Erythroblast (primary cell): Measurements from ENCODE around the gene WDR93.

ENCODE experiments used
- DNase-seq, 2 experiments: peaks; one replicate each; lab custom pipeline; 2025; lab: John Stamatoyannopoulos, UW
- GATA1 ChIP-seq: IDR thresholded peaks from 2 replicates; pipeline ENCODE4 v1.6.1; 2011; ENCODE audit warnings: low read depth, mild to moderate bottlenecking, control low read depth, low read length, moderate library complexity
- POLR2A ChIP-seq: IDR thresholded peaks from 2 replicates; pipeline ENCODE4 v1.6.1; 2011; ENCODE audit warnings: mild to moderate bottlenecking, low read length

The WDR93 gene

GRCh38 chr15:89735773-89736172 is 45.2 kb downstream of the WDR93 start:
- TF ChIP-seq POLR2A (no peak), GATA1 (no peak)
- DNase-seq = no peak

DNA sequence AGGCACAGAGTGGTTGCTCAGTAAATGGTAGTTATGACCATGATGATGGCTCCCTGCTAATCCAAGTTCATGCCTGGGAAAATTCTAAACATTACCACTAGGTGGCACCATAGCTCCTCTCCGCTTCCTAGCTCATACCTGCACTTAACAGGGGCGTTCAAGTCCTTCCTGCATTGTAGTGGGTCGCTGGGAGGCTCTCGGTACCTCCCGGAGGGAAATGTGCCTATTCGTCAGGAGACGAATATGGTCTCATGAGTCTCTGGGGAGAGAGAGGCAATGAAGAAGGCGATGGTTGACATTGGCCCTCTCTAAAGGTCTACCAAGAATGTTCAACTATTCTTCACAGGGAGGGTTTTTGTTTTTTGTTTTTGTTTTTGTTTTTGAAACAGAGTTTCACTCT is 49.5 kb downstream of the WDR93 start:
- peak; percentile 66 to 83 for DNase-seq
- TF ChIP-seq GATA1 (no peak), POLR2A (no peak)

DNA sequence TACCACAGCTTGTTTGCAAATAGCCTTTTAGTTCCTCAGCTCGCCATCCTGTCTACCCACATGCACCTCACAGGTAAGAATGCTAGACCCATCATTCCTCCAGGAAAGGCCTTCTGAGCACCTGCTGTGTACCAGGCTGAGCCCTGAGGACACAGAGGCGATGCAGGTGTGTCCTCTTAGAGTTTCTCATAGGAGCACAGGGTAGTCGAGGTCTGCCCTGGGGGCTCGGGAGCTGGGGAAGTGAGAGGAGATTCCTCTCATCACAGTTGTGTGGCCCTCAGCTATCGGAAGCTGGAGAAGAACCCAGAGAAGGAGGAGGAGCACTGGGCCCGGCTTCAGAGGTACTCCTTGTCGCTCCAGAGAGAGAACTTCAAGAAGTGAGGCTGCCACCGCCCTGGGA is 52.4 kb downstream of the WDR93 start:
- DNase-seq = no peak
- no peak for TF ChIP-seq GATA1
- TF ChIP-seq POLR2A = no peak

- DNase-seq = no peak
- TF ChIP-seq POLR2A (no peak), GATA1 (no peak)
Observed at GRCh38 chr15:89743594-89743993, 53.0 kb downstream of the WDR93 start.

- no peak for TF ChIP-seq GATA1
- no peak for DNase-seq
Observed at GRCh38 chr15:89745131-89745530, 54.5 kb downstream of the WDR93 start.

DNA sequence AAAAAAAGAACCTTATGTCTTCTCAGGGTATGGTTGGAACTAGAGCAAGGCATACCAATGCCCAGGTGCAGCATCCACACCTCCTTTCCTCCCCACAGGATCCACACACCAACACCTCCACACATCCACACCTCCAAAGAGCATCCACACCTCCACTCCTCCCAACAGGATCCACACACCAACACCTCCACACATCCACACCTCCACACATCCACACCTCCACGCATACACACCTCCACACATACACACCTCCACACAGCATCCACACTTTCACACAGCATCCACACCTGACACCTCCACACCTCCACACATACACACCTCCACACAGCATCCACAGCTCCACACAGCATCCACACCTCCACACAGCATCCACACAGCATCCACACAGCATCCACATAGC is 55.2 kb downstream of the WDR93 start:
- no peak for DNase-seq
- TF ChIP-seq POLR2A = no peak
- no peak for TF ChIP-seq GATA1

DNA sequence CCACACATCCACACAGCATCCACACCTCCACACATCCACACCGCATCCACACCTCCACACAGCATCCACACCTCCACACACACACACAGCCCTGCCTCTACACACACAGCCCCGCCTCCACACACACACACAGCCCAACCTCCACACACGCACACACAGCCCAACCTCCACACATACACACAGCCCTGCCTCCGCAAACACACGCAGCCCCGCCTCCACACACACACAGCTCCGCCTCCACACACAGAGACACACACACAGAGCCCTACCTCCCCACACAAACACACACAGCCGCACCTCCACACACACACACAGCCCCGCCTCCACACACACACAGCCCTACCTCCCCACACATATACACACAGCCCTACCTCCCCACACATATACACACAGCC is 55.8 kb downstream of the WDR93 start:
- no peak for DNase-seq
- TF ChIP-seq GATA1 = no peak
- TF ChIP-seq POLR2A = no peak

DNA sequence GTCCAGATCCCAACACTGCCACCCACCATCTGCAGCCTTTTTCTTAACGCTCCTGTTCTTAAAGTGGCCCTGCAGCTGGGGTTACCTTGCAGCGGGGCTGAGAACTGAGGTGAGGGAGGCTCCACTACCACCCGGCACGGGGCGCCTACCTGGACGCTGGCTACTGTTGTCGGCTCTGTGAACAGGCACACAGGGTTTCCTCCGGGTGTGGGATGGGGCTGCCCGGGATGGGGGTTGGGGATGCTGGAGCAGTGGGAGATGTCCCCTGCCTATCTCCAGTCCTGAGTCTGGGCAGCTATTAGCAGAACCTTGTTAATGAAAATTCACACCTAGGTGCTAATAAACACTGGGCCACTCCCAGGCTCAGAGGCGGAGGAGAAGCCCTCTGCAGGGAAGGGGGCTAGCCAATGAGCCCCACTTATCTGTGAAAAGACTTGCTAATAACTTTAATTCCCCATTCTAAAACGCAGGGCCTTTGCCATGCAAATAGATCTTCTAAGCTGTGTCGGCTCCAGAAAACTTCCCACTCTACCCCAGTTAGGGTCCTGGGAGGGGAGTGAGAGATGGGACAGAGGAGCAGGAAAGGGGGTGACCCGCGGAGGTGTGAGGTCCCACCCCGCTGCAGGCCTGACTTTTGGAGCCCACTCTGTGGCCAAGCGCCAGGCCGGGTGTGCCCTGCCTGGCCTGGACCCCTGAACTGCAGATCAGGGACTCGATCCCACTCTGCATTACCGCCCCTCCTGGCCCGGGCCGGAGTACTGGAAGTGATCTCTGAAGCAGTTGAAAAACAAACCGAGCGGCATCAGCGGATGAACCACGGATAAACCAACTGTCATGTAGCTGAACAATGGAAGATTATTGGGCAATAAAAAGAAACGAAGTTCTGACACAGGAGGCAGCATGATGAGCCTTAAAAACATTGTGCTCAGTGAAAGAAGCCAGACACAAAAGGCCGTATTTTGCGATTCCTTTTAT is 57.4 kb downstream of the WDR93 start:
- TF ChIP-seq GATA1 (no peak), POLR2A (no peak)

GRCh38 chr15:89749054-89749453 is 58.4 kb downstream of the WDR93 start:
- TF ChIP-seq POLR2A (no peak), GATA1 (no peak)
- no peak for DNase-seq

More for the DNA sequence above, 57.4 kb downstream of the WDR93 start:
- no peak for DNase-seq

GRCh38 chr15:89749526-89749925 is 58.9 kb downstream of the WDR93 start:
- no peak for DNase-seq
- TF ChIP-seq POLR2A (no peak), GATA1 (no peak)

DNA sequence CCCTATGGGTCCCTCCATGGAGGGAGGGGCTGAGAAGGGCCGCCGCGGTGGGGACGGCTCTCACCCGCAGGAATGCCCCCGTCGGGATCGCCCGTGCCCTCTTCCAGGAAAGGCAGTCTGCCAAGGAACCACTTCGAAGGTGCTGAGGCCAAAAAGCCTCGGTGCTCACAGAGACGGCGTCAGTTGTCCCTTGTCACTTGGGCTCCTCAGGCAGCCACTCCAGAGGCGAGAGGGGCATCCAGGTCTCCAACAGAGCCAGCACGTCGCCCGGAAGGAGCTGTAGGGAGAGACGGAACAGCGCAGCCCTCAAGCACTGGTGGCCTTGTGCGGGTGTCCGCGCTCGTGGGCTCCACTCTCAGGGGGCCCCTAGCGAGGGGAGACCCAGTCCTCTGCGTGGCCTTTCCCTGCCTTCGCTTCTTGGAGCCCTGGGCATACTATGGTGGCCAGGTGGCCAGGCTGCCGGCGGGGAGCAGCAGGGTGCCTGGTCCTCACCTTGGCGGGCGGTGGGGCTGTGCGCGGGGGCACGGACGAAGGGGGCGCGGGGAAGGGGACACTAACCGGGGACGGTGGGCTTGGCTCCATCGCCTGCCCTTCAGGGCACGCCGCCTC is 59.4 kb downstream of the WDR93 start:
- TF ChIP-seq GATA1 = no peak

DNA sequence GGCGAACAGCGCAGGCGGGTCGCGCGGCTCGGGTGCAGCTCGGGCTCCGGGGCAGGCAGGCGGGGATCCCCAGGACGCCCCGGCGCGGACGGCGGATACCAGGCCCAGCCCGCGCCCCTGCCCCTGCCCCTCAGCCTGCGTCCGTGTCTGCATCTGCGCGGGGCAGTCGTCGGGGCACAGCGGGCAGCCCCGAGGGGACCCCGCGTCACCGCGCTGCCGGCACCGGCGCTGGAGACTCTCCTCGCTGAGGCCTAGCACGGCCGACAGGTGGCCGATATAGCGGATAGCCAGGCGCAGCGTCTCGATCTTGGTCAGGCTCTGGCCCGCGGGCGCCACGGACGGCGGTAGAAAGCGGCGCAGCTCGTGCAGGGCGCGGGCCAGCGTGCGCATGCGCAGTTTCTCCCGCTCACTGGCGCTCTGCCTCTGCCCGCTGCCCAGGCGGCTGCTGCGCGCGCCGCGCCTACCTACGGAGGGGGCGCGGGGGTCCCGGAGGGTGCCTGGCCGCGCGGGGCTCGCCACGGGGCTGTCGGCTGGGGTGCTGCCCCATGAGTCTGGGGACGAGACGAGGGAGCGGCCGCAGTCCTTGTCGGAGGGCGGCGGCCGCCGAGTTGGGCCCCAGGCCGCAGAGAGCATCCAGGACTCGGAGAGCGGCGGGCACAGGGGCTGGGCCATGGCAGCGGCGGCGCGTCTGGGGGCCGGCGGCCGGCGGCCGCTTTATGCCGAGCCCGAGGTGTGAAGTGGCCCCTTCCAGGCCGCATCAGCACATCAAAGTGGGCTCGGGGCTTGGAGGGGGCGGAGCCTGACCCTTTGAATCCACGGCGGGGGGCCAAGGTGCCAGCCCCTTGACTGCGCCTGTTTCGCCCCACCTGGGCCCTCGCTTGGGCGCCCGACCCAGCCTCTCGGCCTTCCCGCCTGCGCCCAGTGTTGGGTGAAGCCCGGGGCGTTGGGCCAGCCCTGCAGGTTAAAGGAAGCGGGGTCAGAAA is 60.2 kb downstream of the WDR93 start, which contains the start of gene MESP1:
TSS of gene MESP1 (minus strand) at position 690 of the 983 bp plus-strand sequence. CDS start at position 672, 18 bp downstream.
- peak; percentile 94 to 96 for DNase-seq
- peak; percentile 56 for TF ChIP-seq POLR2A
- no peak for TF ChIP-seq GATA1

More for the DNA sequence above, 59.4 kb downstream of the WDR93 start:
- DNase-seq = peak; percentile 15 to 27

- TF ChIP-seq GATA1 (no peak), POLR2A (no peak)
Observed at GRCh38 chr15:89751748-89752147, 61.1 kb downstream of the WDR93 start.

DNA sequence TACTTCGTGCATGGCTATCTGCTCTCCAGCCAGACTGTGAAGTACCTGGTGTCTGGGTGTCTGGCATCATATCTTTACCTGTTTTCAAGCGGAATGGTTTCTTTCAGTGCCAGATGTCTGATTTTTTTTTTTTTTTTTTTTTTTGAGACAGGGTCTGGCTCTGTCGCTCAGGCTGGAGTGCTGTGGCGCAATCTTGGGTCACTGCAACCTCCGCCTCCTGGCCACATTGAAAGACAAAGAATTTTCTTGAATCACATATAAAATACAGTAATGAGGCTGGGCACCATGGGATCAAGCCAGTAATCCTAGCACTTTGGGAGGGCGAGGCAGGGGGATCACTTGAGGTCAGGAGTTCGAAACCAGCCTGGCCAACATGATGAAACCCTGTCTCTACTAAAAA is 63.2 kb downstream of the WDR93 start:
- no peak for DNase-seq
- TF ChIP-seq POLR2A (no peak), GATA1 (no peak)

More at GRCh38 chr15:89751748-89752147, 61.1 kb downstream of the WDR93 start:
- DNase-seq = no peak
